Choroid plexus epithelial cell (primary cell): ENCODE measurements around the gene ZNF446.
"Not testable (repeated sequence)": the region's sequence is repeated elsewhere in the genome, so short reads cannot be mapped to it uniquely, and the experiment has no call there.

Source experiments
- DNase-seq: peaks from one replicate; pipeline ENCODE4 v3.0.0-alpha.2; 2010; ENCODE audit warnings: low read depth
- H3K4me3 ChIP-seq: 2 replicates; pipeline ENCODE4 v1.5.1; 2011; ENCODE audit warnings: low read depth, mild to moderate bottlenecking, control low read depth, low read length, moderate library complexity
- CTCF ChIP-seq: conservative IDR thresholded peaks from 2 replicates; pipeline ENCODE4 v1.5.1; 2011; ENCODE audit warnings: low read depth, mild to moderate bottlenecking, control low read depth, inconsistent platforms, low read length, moderate library complexity

Gene ZNF446

GRCh38 chr19:58479303-58479702, 3.2 kb downstream of the ZNF446 start:
- no peak overlapping the region for H3K4me3 ChIP-seq
- TF ChIP-seq CTCF, result no peak
- no peak for DNase-seq

- TF ChIP-seq CTCF, result no peak
- no peak overlapping the region for H3K4me3 ChIP-seq
- DNase-seq, result no peak
Measured at GRCh38 chr19:58479736-58480480, 3.8 kb downstream of the ZNF446 start.

- H3K4me3 ChIP-seq, result no peak overlapping the region
- no peak for TF ChIP-seq CTCF
Measured at GRCh38 chr19:58480481-58480830, 4.3 kb downstream of the ZNF446 start.

GRCh38 chr19:58480831-58481230, 4.7 kb downstream of the ZNF446 start:
- no peak overlapping the region for H3K4me3 ChIP-seq
- no peak for TF ChIP-seq CTCF
- no peak for DNase-seq

More at GRCh38 chr19:58480481-58480830, 4.3 kb downstream of the ZNF446 start:
- no peak for DNase-seq

GRCh38 chr19:58482372-58482771, 6.2 kb downstream of the ZNF446 start:
- no peak for DNase-seq
- no peak overlapping the region for H3K4me3 ChIP-seq
- TF ChIP-seq CTCF, result no peak

GRCh38 chr19:58483776-58484175, 7.6 kb downstream of the ZNF446 start:
- DNase-seq, result no peak
- no peak for TF ChIP-seq CTCF
- H3K4me3 ChIP-seq, result no peak overlapping the region

- not testable (repeated sequence) for DNase-seq, H3K4me3 ChIP-seq
- peak; percentile 22 for TF ChIP-seq CTCF
Measured at GRCh38 chr19:58484349-58484748, 8.2 kb downstream of the ZNF446 start.
